ENCODE measurements around the gene EIPR1.

The EIPR1 gene

DNA sequence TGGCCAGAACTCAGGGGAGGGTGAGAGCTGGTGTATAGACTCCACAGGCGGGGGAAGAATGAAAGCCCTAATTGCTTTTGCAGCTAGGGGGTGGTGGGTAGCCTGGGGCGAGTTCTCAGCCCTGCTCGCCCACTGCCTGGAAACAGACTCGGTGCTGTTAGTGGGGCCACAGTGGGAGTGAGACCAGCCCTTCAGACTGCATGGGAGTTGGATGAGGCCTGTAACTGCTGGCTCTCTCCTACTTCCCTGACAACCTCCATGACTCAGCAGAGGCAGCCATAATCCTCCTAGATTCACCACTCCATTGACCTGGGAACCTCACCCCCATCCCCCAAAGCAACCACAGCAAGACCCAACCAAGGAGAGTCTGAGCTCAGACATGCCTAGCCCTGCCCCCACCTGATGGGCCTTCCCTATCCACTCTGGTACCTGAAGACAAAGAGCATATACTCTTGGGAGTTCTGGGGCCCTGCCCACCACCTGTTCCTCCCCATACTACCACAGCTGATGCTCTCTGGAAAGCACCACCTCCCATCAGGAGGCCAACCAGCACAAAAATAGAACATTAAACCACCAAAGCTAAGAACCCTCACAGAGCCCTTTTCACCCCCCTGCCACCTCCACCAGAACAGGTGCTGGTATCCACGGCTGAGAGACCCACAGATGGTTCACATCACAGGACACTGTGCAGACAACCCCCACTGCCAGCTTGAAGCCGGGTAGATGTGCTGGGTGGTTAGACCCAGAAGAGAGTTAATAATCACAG lies 226.3 kb downstream of the EIPR1 start:
- DNase-seq (ENCODE audit: low read depth), result no peak
- TF ChIP-seq, protein P1, sequence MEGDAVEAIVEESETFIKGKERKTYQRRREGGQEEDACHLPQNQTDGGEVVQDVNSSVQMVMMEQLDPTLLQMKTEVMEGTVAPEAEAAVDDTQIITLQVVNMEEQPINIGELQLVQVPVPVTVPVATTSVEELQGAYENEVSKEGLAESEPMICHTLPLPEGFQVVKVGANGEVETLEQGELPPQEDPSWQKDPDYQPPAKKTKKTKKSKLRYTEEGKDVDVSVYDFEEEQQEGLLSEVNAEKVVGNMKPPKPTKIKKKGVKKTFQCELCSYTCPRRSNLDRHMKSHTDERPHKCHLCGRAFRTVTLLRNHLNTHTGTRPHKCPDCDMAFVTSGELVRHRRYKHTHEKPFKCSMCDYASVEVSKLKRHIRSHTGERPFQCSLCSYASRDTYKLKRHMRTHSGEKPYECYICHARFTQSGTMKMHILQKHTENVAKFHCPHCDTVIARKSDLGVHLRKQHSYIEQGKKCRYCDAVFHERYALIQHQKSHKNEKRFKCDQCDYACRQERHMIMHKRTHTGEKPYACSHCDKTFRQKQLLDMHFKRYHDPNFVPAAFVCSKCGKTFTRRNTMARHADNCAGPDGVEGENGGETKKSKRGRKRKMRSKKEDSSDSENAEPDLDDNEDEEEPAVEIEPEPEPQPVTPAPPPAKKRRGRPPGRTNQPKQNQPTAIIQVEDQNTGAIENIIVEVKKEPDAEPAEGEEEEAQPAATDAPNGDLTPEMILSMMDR (IDR thresholded peaks at IDR 0.05; ENCODE audit: insufficient read depth, low read depth, low read length, missing control alignments), result no peak
- no peak overlapping the region for H3K4me3 ChIP-seq (ENCODE audit: low read length)

- H3K4me3 ChIP-seq (ENCODE audit: low read length), result no peak overlapping the region
- DNase-seq (ENCODE audit: low read depth), result no peak
- TF ChIP-seq, protein P1 (IDR thresholded peaks at IDR 0.05; ENCODE audit: insufficient read depth, low read depth, low read length, missing control alignments), result no peak
These were observed 228.0 kb downstream of the EIPR1 start for GRCh38 chr2:3149441-3150217.

- TF ChIP-seq, protein P1 (IDR thresholded peaks at IDR 0.05; ENCODE audit: insufficient read depth, low read depth, low read length, missing control alignments), result no peak
- H3K4me3 ChIP-seq (ENCODE audit: low read length), result no peak overlapping the region
- DNase-seq (ENCODE audit: low read depth), result no peak
These were observed 228.9 kb downstream of the EIPR1 start for GRCh38 chr2:3148716-3149115.

DNA sequence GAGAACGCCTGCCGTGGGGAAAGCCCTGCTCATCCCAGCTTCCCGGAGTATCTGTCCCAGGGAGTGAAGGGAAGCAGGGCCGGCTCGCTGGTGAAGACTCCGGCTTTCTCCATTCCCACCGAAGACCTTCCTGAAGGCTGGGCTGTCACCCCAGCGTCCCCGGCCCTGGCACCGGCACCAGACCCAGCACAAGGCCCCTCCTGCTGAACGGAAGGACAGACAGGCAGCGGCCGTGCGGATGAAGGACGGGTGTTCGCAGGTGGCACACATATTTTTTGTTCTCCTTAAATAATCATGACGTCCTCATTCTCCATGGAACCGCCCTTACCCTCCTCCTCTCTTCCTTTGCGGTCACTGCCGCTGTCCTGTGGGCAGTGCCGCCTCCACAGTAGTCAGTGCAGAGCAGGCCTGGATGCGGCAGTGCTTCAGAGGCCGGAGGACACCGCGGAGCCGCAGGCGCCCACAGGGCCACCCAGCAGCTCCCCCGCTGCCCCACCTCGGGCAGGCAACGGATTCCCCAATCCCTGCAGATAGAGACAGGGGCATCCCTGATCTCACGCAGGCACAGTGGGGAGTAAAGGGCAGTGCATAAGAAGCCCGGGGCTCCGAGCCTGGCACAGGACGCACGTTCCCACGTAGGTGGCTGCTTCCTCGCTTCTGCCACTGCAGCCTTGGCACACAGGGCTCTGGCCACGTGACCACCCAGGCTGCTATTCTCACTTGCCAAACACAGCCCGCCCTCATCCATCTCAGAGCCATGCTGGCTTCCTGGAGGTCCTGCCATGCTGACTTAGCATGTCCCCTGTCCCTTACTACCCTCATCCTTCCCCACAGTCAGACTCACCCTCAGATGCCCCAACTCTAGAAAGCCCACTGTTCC lies 229.7 kb downstream of the EIPR1 start:
- no peak for DNase-seq (ENCODE audit: low read depth)
- TF ChIP-seq, protein P1 (IDR thresholded peaks at IDR 0.05; ENCODE audit: insufficient read depth, low read depth, low read length, missing control alignments), result no peak
- H3K4me3 ChIP-seq (ENCODE audit: low read length), result no peak overlapping the region

DNA sequence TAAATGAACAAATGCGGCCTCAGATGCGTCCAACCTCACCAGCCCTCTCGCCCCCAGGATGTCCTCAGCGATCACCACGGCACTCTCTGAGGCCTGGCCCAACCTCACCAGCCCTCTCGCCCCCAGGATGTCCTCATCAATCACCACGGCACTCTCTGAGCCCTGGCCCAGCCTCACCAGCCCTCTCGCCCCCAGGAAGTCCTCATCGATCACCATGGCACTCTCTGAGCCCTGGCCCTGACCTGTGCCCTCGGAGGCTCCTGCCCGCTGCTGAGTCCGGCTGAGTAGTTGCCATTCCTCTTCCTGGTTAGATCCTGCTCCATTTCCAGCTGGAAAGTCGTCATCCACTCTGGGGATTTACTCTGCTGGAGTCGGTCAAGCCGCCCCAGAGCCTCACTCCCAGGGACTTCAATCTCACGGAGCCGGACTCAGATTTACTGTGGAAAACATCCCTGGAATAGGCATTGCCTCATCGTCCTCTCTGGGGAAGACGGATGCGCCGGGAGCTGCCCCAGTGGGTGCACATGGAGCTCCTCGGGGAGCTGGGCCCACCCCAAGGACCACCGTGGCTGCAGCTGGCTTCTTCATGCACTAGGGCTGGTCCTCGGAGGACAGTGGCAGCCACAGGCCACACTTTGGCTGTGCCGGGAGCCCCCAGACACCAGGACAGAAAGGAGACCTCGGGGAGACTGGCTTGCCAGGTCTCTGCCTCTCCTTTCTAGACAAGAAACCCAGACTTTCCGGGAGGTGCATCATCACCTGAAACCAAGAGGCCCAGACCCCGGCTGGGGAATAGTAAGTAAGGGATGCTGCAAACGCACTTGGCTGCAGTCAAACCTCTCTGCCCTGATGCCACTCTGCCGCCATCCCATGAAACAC lies 230.6 kb downstream of the EIPR1 start:
- TF ChIP-seq, protein P1 (IDR thresholded peaks at IDR 0.05; ENCODE audit: insufficient read depth, low read depth, low read length, missing control alignments), result no peak
- no peak for DNase-seq (ENCODE audit: low read depth)
- no peak overlapping the region for H3K4me3 ChIP-seq (ENCODE audit: low read length)

GRCh38 chr2:3146175-3146574 lies 231.4 kb downstream of the EIPR1 start:
- no peak for DNase-seq (ENCODE audit: low read depth)
- TF ChIP-seq, protein P1 (IDR thresholded peaks at IDR 0.05; ENCODE audit: insufficient read depth, low read depth, low read length, missing control alignments), result no peak
- H3K4me3 ChIP-seq (ENCODE audit: low read length), result no peak overlapping the region

All from epithelial cell of esophagus (primary cell).